NCI-H1092 treated with DMSO at 0.1 percent for 48 hours (cell line): ENCODE measurements around the gene PPFIA4.

Source experiments
- DNase-seq: peaks from one replicate; lab custom pipeline; 2025; lab: John Stamatoyannopoulos, UW

Gene PPFIA4

GRCh38 chr1:203057911-203058675 is 31.8 kb downstream of the PPFIA4 start:
- no peak for DNase-seq

GRCh38 chr1:203058676-203058935 is 32.3 kb downstream of the PPFIA4 start:
- no peak for DNase-seq

- DNase-seq, result no peak
Observed at GRCh38 chr1:203059485-203059884, 33.2 kb downstream of the PPFIA4 start.

GRCh38 chr1:203060115-203060514 is 33.8 kb downstream of the PPFIA4 start:
- no peak for DNase-seq

- no peak for DNase-seq
Observed at GRCh38 chr1:203063287-203063686, 37.0 kb downstream of the PPFIA4 start.

- DNase-seq, result no peak
Observed at GRCh38 chr1:203065191-203065590, 38.9 kb downstream of the PPFIA4 start.

GRCh38 chr1:203065986-203066385 is 39.7 kb downstream of the PPFIA4 start:
- DNase-seq, result no peak

- DNase-seq, result no peak
Observed at GRCh38 chr1:203066965-203067364, 40.7 kb downstream of the PPFIA4 start.

- peak; percentile 63 for DNase-seq
Observed at GRCh38 chr1:203069030-203069747, 42.9 kb downstream of the PPFIA4 start.

GRCh38 chr1:203072002-203072602 is 45.8 kb downstream of the PPFIA4 start:
- DNase-seq, result no peak

GRCh38 chr1:203072911-203073310 is 46.6 kb downstream of the PPFIA4 start:
- no peak for DNase-seq

GRCh38 chr1:203073469-203073868 is 47.2 kb downstream of the PPFIA4 start:
- DNase-seq, result no peak

GRCh38 chr1:203074610-203075009 is 48.3 kb downstream of the PPFIA4 start:
- no peak for DNase-seq

- DNase-seq, result no peak
Observed at GRCh38 chr1:203075236-203076030, 49.1 kb downstream of the PPFIA4 start.

- DNase-seq, result no peak
Observed at GRCh38 chr1:203076031-203076511, 49.8 kb downstream of the PPFIA4 start.

GRCh38 chr1:203077367-203077766 is 51.1 kb downstream of the PPFIA4 start:
- DNase-seq, result no peak

GRCh38 chr1:203077956-203078355 is 51.7 kb downstream of the PPFIA4 start:
- DNase-seq, result no peak

- no peak for DNase-seq
Observed at GRCh38 chr1:203078478-203078877, 52.2 kb downstream of the PPFIA4 start.

GRCh38 chr1:203080456-203080855 is 54.2 kb downstream of the PPFIA4 start:
- no peak for DNase-seq

GRCh38 chr1:203081465-203082230 is 55.4 kb downstream of the PPFIA4 start:
- no peak for DNase-seq

- DNase-seq, result no peak
Observed at GRCh38 chr1:203082231-203082505, 55.9 kb downstream of the PPFIA4 start.
